Ishikawa (cell line): Measurements from ENCODE around the gene MAPK11.

Experiments
- CEBPB ChIP-seq: IDR thresholded peaks from 2 replicates; pipeline ENCODE4 v1.6.1; 2012
- CREB1 ChIP-seq: IDR thresholded peaks from 2 replicates; pipeline ENCODE4 v1.6.1; 2012; ENCODE audit warnings: low read depth
- EGR1 ChIP-seq: IDR thresholded peaks from 2 replicates; pipeline ENCODE4 v1.6.1; 2012
- EP300 ChIP-seq: IDR thresholded peaks from 2 replicates; pipeline ENCODE4 v1.6.1; 2012; ENCODE audit warnings: borderline replicate concordance
- FOXM1 ChIP-seq: IDR thresholded peaks from 2 replicates; pipeline ENCODE4 v1.6.1; 2012; ENCODE audit warnings: low read depth, borderline replicate concordance
- MAX ChIP-seq: IDR thresholded peaks from 2 replicates; pipeline ENCODE4 v1.6.1; 2012
- NFIC ChIP-seq: IDR thresholded peaks from 2 replicates; pipeline ENCODE4 v1.6.1; 2012
- RAD21 ChIP-seq: IDR thresholded peaks from 2 replicates; pipeline ENCODE4 v1.6.1; 2012; ENCODE audit warnings: low read depth
- REST ChIP-seq: IDR thresholded peaks from 2 replicates; pipeline ENCODE4 v1.6.1; 2012; ENCODE audit warnings: low read depth, mild to moderate bottlenecking
- TAF1 ChIP-seq: IDR thresholded peaks from 2 replicates; pipeline ENCODE4 v1.6.1; 2012; ENCODE audit warnings: low read depth, mild to moderate bottlenecking
- TCF12 ChIP-seq: IDR thresholded peaks from 2 replicates; pipeline ENCODE4 v1.6.1; 2012; ENCODE audit warnings: low read depth
- TEAD4 ChIP-seq: IDR thresholded peaks from 2 replicates; pipeline ENCODE4 v1.6.1; 2012
- USF1 ChIP-seq: IDR thresholded peaks from 2 replicates; pipeline ENCODE4 v1.6.1; 2012
- YY1 ChIP-seq: IDR thresholded peaks from 2 replicates; pipeline ENCODE4 v1.6.1; 2012; ENCODE audit warnings: low read depth
- ZBTB7A ChIP-seq: IDR thresholded peaks from 2 replicates; pipeline ENCODE4 v1.6.1; 2012; ENCODE audit warnings: low read depth

MAPK11 gene

GRCh38 chr22:50303515-50303847 lies 33.3 kb upstream of the MAPK11 start:
- TF ChIP-seq MAX, result no peak
- TF ChIP-seq CREB1, result no peak
- no peak for TF ChIP-seq NFIC
- TF ChIP-seq TEAD4, result no peak
- TF ChIP-seq USF1, result no peak
- no peak for TF ChIP-seq TAF1
- no peak for TF ChIP-seq TCF12
- no peak for TF ChIP-seq RAD21
- no peak for TF ChIP-seq EP300
- no peak; the same call in 1 of the 2 replicates for TF ChIP-seq ZBTB7A
- TF ChIP-seq YY1, result no peak
- no peak for TF ChIP-seq FOXM1
- TF ChIP-seq CEBPB, result no peak
- no peak for TF ChIP-seq REST
- no peak for TF ChIP-seq EGR1

- no peak for TF ChIP-seq CEBPB
- TF ChIP-seq NFIC, result no peak
- TF ChIP-seq CREB1, result no peak
- TF ChIP-seq TAF1, result no peak
- no peak for TF ChIP-seq TCF12
- no peak for TF ChIP-seq EGR1
- no peak for TF ChIP-seq RAD21
Observed at GRCh38 chr22:50302564-50302963, 32.4 kb upstream of the MAPK11 start.

GRCh38 chr22:50302041-50302541 lies 31.9 kb upstream of the MAPK11 start:
- TF ChIP-seq TAF1 (no peak), TEAD4 (no peak), EGR1 (no peak), ZBTB7A (no peak), TCF12 (no peak), YY1 (no peak), FOXM1 (no peak), CEBPB (no peak), RAD21 (no peak), EP300 (no peak), REST (no peak)

GRCh38 chr22:50301581-50301991 lies 31.4 kb upstream of the MAPK11 start:
- TF ChIP-seq ZBTB7A (peak; percentile 11; the same call in 1 of the 2 replicates), NFIC (peak; percentile 47; the same call in 1 of the 2 replicates), YY1 (no peak)

GRCh38 chr22:50300620-50301257 lies 30.6 kb upstream of the MAPK11 start:
- TF ChIP-seq ZBTB7A (peak; percentile 60; the same call in 1 of the 2 replicates), TCF12 (no peak), USF1 (no peak), YY1 (no peak), EP300 (no peak)

GRCh38 chr22:50299785-50300619 lies 29.8 kb upstream of the MAPK11 start:
- TF ChIP-seq MAX (no peak), CEBPB (no peak), TEAD4 (no peak), FOXM1 (no peak), EP300 (no peak), NFIC (no peak), TCF12 (no peak), YY1 (no peak), EGR1 (no peak)
